Measurements from ENCODE around the gene P2RX4.

The P2RX4 gene

DNA sequence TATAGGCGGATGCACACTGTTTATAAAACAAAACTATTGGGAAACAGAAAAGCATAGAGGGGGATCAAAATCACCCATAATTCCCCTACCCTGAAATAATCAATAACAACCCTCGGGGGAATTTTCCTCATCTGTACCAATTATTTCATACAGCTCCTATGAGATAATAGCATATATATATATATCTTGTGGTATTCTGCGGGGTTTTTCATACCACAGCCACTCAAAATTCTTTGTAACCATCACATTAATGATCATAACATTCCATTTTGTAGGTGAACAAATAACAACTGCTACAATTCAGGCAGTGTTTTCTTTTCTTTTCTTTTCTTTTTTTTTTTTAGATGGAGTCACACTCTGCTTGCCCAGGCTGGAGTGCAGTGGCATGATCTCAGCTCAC, 42.0 kb upstream of the P2RX4 start:
- CTCF ChIA-PET: no interaction called here
- POLR2A ChIA-PET: no interaction called here
- no peak for DNase-seq (ENCODE audit: extremely low spot score)

DNA sequence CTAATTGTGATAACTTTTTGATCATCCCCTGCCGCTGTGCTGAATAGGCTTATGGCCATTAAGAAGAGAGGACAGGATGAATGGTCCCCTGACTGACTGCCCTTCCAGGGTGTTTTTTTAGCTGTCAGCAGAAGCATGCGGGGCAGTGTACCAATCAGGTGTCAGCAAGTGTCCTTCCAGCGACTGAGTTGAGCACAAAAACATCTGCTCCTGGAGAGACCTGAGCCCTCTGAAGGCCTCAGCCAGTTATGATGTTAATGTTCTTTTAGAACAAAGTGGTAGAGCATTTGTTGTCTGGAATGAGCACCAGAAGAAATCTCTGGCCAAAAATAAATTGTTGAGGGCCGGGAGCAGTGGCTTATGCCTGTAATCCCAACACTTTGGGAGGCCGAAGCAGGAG, 39.8 kb upstream of the P2RX4 start:
- DNase-seq (ENCODE audit: extremely low spot score): no peak
- POLR2A ChIA-PET: no interaction called here
- CTCF ChIA-PET: no interaction called here
- TF ChIP-seq, protein P1, sequence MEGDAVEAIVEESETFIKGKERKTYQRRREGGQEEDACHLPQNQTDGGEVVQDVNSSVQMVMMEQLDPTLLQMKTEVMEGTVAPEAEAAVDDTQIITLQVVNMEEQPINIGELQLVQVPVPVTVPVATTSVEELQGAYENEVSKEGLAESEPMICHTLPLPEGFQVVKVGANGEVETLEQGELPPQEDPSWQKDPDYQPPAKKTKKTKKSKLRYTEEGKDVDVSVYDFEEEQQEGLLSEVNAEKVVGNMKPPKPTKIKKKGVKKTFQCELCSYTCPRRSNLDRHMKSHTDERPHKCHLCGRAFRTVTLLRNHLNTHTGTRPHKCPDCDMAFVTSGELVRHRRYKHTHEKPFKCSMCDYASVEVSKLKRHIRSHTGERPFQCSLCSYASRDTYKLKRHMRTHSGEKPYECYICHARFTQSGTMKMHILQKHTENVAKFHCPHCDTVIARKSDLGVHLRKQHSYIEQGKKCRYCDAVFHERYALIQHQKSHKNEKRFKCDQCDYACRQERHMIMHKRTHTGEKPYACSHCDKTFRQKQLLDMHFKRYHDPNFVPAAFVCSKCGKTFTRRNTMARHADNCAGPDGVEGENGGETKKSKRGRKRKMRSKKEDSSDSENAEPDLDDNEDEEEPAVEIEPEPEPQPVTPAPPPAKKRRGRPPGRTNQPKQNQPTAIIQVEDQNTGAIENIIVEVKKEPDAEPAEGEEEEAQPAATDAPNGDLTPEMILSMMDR (IDR thresholded peaks at IDR 0.05; ENCODE audit: control extremely low read depth, extremely low read depth, low read depth, missing control alignments): no peak

More for the DNA sequence above, 42.0 kb upstream of the P2RX4 start:
- TF ChIP-seq, protein P1 (IDR thresholded peaks at IDR 0.05; ENCODE audit: control extremely low read depth, extremely low read depth, low read depth, missing control alignments): no peak

DNA sequence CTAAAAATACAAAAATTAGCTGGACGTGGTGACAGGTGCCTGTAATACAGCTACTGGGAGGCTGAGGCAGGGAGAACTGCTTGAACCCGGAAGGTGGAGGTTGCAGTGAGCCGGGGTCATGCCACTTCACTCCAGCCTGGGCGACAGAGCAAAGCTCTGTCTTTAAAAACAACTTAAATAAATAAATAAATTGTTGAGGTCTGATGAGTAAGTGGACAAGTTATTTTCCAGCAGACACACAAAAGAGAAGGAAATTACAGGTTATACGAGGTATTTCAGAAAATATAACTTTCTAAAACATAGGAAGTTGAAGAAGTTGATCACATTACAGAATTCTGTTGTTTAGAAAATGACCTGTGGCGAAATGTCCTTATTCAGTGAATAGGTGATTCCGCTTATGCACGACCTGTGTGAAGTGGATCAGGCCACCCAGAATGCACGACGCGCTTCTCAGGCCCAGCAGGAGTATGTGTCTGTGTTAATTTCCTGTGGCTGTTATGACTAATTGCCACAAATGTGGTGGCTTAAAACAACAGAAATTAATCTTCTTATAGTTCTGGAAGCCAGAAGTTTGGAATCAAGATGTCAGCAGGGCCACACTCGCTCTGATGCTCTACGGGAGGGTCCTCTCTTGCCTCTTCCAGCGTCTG, 39.2 kb upstream of the P2RX4 start:
- no peak for DNase-seq (ENCODE audit: extremely low spot score)
- CTCF ChIA-PET: no interaction called here
- TF ChIP-seq, protein P1 (IDR thresholded peaks at IDR 0.05; ENCODE audit: control extremely low read depth, extremely low read depth, low read depth, missing control alignments): no peak
- POLR2A ChIA-PET: no interaction called here

DNA sequence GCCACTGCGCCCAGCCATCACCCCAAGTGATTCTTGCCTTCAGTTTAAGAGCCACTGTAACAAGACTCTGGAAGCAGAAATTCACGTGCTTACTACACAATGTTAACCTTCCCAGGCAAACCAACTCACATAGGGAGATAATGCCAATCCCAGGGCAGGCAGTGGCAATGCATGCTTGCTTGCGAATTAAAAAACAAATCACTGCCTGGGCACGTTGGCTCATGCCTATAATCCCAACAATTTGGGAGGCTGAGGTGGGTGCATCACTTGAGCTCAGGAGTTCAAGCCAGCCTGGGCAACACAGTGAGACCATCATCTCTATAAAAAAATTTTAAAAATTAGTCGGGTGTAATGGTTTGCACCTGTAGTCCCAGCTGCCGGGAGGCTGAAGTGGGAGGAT, 37.8 kb upstream of the P2RX4 start:
- ChIA-PET POLR2A (no interaction called here), CTCF (interaction anchor here (2.2 kb wide), 1 partner anchor 10 kb away, joined by 7 read pairs; no protein-coding TSS in a partner anchor)
- no peak for DNase-seq (ENCODE audit: extremely low spot score)
- TF ChIP-seq, protein P1 (IDR thresholded peaks at IDR 0.05; ENCODE audit: control extremely low read depth, extremely low read depth, low read depth, missing control alignments): no peak

DNA sequence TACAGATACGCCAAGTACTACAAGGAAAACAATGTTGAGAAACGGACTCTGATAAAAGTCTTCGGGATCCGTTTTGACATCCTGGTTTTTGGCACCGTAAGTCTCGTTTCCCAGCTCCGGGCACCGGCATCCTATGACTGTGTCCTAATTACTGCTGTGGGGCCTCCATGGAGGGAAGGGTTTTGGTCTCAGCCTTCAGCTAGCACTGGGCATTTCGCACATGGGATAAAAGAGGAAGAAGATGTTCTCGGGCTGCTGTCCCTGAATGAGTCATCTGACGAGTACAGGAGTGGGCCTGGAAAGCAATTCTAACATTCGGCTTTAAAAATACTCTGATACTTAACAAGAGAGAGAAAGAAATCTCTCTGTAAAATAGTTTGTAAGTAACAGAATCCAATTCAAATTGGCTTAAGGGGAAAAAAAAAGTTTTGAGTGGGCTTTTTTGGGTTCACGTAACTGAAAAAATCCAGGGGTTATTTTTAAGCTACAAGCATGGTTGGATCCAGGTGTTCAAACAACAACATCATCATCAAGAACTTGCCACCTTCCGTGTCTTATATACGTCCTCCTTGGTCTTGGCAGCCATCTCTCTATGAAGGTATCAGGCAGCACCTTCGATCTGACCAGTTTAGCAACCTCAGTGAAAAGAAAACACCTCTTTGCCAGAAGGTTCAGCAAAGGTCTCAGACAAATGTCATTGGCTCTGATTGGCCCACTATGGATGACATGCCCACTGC, 34.4 kb upstream of the P2RX4 start:
- TF ChIP-seq, protein P1 (IDR thresholded peaks at IDR 0.05; ENCODE audit: control extremely low read depth, extremely low read depth, low read depth, missing control alignments): no peak
- CTCF ChIA-PET: no interaction called here
- DNase-seq (ENCODE audit: extremely low spot score): peak; percentile 41
- POLR2A ChIA-PET: no interaction called here

DNA sequence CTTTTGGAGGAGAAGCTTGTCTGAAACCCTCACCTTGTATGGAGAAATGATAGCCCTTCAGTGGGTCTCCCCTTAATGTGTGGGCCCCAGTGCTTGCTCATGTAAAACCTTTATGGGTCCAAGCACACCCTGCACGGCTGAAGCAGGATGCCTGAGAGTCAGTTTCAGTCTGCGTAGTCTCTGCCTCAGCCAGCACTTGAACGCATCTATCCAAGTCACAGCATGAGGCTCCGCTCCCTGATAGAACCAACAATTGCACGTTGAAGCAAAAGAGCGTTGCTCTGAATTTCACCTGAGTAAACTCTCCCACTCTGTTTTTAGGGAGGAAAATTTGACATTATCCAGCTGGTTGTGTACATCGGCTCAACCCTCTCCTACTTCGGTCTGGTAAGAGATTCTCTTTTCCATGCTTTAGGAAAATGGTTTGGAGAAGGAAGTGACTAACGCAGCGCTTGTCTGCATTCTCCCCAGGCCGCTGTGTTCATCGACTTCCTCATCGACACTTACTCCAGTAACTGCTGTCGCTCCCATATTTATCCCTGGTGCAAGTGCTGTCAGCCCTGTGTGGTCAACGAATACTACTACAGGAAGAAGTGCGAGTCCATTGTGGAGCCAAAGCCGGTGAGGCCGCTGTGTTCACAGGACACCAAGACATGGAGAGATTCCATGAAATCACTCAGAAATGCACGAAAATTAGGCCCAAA, 33.0 kb upstream of the P2RX4 start:
- ChIA-PET POLR2A (no interaction called here), CTCF (interaction anchor here (0.8 to 1.4 kb wide), 2 partner anchors 10 to 12 kb away, joined by 3 read pairs; no protein-coding TSS in a partner anchor)
- no peak for DNase-seq (ENCODE audit: extremely low spot score)
- TF ChIP-seq, protein P1 (IDR thresholded peaks at IDR 0.05; ENCODE audit: control extremely low read depth, extremely low read depth, low read depth, missing control alignments): no peak

Measured in GM10248 (cell line).